AG04449 (cell line): ENCODE measurements around the gene DDX50.
"Not testable (repeated sequence)": the region's sequence is repeated elsewhere in the genome, so short reads cannot be mapped to it uniquely, and the experiment has no call there.

Source experiments
- CTCF ChIA-PET: fragments of 350-600 bp; formaldehyde crosslinking; extraction: SDS; loops from one replicate; lab custom pipeline; 2021; ENCODE audit warnings: antibody characterized with exemption; lab: Yijun Ruan, JAX
- POLR2A ChIA-PET: fragments of 400-600, 350-600 bp; formaldehyde crosslinking; extraction: SDS; loops from one replicate; lab custom pipeline; 2020; ENCODE audit warnings: antibody characterized with exemption, inconsistent platforms; lab: Yijun Ruan, JAX
- DNase-seq: peaks from one replicate; pipeline ENCODE4 v3.0.0-alpha.2; 2010; ENCODE audit warnings: low read depth, low spot score
- H3K4me3 ChIP-seq: 2 replicates; pipeline ENCODE4 v1.5.1; 2011; ENCODE audit warnings: low read depth, mild to moderate bottlenecking, control low read depth, low read length
- TF ChIP-seq, protein P1 (sequence below): IDR thresholded peaks from one replicate; pipeline ENCODE4 v1.5.1; 2011; ENCODE audit warnings: mild to moderate bottlenecking, moderate library complexity, low read length, control low read depth, inconsistent platforms; ENCODE audit not compliant: insufficient read depth; ENCODE audit errors: missing control alignments

DDX50 gene

DNA sequence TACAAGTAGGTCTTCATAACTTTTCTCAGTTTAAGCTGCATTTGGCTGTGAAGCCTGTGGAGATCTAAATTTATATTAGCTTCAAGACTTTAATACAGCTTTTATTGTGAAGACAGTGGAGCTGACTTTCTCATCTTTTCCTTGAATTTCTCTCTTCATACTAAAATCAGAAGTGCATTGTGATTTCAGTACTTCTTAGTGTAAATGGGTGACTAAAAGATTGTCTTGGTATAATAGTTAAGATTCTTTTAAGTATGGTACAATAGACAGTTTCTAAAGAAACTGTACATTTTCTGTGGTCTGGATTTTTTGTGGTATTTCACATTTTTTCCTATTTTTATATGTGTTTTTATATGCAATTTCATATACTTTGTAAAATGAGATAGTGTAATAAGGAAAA is 33.9 kb downstream of the DDX50 start:
- ChIA-PET CTCF (interaction anchor here (0.6 kb wide), 1 partner anchor 21 kb away, joined by 3 read pairs; the partner anchor contains the start of gene DDX21), POLR2A (no interaction called here)
- TF ChIP-seq, protein P1, sequence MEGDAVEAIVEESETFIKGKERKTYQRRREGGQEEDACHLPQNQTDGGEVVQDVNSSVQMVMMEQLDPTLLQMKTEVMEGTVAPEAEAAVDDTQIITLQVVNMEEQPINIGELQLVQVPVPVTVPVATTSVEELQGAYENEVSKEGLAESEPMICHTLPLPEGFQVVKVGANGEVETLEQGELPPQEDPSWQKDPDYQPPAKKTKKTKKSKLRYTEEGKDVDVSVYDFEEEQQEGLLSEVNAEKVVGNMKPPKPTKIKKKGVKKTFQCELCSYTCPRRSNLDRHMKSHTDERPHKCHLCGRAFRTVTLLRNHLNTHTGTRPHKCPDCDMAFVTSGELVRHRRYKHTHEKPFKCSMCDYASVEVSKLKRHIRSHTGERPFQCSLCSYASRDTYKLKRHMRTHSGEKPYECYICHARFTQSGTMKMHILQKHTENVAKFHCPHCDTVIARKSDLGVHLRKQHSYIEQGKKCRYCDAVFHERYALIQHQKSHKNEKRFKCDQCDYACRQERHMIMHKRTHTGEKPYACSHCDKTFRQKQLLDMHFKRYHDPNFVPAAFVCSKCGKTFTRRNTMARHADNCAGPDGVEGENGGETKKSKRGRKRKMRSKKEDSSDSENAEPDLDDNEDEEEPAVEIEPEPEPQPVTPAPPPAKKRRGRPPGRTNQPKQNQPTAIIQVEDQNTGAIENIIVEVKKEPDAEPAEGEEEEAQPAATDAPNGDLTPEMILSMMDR, result no peak
- H3K4me3 ChIP-seq, result no peak overlapping the region
- no peak for DNase-seq

DNA sequence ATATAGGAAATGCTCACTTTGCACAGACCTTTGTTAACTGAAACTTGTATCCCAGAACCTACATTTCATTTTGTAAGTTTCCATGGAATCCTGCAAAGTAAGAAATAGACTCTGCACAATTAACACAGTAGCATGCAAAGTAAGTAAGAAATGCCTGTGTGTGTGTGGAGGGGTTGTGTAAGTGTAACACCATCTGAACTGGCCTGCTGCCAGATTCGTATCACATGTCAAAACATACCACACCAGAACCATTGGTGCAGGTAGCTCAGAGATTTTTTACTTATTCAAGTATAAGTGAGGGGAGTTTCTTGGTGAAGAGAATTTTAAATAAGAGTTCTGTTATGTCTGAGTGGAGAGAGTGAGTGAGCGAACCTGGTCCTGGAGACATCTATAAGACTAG is 37.0 kb downstream of the DDX50 start:
- H3K4me3 ChIP-seq, result no peak overlapping the region
- TF ChIP-seq, protein P1, result no peak
- POLR2A ChIA-PET, result no interaction called here
- no peak for DNase-seq
- CTCF ChIA-PET, result interaction anchor here (0.6 kb wide), 1 partner anchor 19 kb away, joined by 3 read pairs; no protein-coding TSS in a partner anchor

DNA sequence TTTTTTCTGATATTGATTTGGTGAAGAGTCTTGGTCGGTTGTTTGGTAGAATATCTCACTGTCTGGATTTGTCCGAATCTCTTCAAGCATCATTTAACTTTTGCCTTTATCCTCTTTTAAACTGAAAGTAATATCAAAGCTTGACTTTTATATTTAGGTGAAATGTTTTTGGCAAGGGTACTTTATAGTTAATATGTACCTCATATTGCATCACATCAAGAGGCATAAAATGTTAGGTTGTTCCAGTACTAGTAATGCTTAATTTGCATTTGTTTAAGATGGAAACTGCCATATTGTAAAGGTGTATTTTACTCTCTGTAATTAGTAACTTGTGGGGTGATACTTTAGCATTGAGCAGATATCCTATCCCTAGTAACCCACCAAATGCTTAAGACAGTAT is 37.8 kb downstream of the DDX50 start:
- no peak for DNase-seq
- ChIA-PET CTCF (interaction anchor here (0.7 kb wide), 1 partner anchor 17 kb away, joined by 3 read pairs; the partner anchor contains the start of gene DDX21), POLR2A (no interaction called here)
- no peak overlapping the region for H3K4me3 ChIP-seq
- TF ChIP-seq, protein P1, result no peak

DNA sequence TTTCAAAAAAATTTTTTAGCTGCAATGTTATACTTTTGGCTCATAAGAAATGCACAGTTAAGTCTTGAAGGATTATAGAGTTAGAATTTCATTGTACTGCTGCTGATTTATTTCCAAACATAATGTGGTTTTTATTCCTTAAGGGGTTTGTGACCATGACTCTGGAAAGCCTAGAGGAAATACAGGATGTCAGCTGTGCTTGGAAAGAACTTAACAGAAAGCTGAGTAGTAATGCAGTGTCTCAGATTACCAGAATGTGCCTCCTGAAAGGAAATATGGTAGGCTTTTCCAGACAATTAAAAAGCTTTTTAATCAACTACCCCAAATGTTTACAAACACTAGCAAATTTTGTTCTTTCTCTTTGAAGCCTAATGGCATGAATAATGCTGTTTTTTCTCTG is 39.8 kb downstream of the DDX50 start:
- POLR2A ChIA-PET, DNase-seq, H3K4me3 ChIP-seq: not testable (repeated sequence)
- CTCF ChIA-PET, result interaction anchor here (1.9 kb wide), 1 partner anchor 15 kb away, joined by 10 read pairs; the partner anchor contains the start of gene DDX21

DNA sequence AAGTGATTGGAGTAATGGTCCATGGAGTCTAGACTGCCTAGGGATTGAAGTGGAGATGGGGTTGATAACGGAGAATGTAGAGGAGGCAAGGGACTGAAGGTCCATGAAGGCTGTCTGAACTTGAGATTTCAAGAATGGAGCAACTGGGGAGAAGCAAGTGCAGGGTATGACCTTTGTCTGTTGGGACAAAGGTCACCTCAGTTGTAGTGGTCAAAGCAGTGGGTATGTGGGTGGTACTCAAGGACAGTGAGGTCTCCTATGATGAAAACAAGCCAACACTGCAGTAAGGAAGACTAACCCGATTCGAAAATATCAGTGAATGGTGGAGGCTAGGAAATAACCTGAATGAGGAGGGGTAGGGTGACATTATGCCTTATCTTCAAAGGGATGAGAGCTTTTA is 49.5 kb downstream of the DDX50 start:
- ChIA-PET POLR2A (no interaction called here), CTCF (interaction anchor here (1.0 to 1.7 kb wide), 3 partner anchors 9 to 143 kb away, joined by 3 to 4 read pairs (median 3); no protein-coding TSS in a partner anchor)
- H3K4me3 ChIP-seq, result no peak overlapping the region
- TF ChIP-seq, protein P1, result no peak
- DNase-seq, result no peak

DNA sequence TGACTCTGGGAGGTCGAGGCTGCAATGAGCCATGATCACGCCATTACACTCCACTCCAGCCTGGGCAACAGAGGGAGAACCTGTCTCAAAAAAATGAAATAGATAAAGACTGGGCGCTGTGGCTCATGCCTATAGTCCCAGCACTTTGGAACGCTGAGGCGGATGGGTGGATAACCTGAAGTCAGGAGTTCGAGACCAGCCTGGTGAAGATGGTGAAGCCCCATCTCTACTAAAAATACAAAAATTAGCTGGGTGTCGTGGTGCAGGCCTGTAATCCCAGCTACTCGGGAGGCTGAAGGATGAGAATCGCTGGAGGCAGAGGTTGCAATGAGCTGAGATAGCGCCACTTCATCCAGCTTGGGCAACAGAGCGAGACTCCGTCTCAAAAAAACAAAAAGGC is 53.8 kb downstream of the DDX50 start:
- ChIA-PET POLR2A (interaction anchor here (0.6 to 2.0 kb wide), 3 partner anchors 54 to 495 kb away, joined by 3 to 6 read pairs (median 3); partner anchors contain the start of gene DDX50), CTCF (interaction anchor here (0.8 to 2.4 kb wide), 7 partner anchors 12 to 139 kb away, joined by 3 to 10 read pairs (median 5); no protein-coding TSS in a partner anchor)
- H3K4me3 ChIP-seq, result no peak overlapping the region; the same call in 1 of the 2 replicates
- DNase-seq, result no peak
- TF ChIP-seq, protein P1, result no peak
